ENCODE data around the gene GINS2.

Gene GINS2

DNA sequence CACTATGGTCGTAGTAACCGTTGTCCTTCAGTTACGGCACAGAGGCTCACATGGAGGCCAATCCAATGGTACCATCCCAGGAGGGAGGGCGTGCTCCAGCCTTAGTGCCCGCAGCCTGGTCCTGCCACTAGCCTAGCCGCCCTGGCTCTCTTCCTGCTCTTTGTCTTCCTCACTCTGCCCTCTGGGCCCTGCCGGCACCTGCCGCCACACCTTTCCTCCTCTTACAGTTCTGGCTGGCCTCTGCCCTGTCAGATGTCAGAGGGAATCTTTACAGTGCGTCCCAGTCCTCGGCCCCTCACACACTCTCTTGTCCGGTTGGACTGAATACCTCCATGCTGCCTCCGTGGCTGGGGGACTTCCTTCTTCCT lies 23.4 kb downstream of the GINS2 start:
- DNase-seq: no peak

DNA sequence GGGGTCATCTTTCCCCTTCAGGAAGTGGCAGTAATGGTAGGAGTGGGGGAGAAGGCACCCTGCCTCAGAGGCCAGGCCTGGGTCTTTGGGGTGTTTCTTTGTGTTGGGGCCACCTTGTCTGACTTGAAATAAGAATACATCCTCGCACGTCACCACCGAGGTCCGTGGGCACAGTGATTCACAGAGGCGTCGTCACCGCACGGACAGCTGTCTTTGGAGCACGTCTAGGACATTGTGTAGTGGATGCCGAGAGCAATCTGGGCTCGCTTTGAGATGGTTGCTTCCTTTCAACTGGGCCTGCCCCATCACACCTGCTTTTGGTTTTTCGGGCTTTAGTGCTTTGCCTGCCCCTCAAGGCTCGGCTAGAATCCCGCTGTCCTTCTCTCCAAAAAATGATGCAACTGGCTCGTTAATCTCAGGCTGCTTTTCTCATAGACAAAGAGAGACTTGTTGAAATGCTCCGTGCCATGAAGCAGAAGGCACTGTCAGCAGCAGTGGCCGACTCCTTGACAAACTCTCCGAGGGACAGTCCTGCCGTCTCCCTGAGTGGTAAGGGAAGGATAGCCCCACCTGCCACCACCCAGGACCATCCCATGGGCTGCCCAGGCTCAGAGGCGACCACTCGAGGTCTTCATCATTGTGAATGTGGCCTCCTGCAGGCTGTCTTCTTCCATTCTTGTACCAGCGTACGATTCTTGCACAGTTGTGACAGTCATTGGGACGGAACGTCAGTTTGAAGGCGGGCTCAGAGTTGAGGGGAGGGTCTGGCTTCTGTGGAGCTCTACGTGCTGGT lies 24.0 kb downstream of the GINS2 start:
- DNase-seq: no peak

DNA sequence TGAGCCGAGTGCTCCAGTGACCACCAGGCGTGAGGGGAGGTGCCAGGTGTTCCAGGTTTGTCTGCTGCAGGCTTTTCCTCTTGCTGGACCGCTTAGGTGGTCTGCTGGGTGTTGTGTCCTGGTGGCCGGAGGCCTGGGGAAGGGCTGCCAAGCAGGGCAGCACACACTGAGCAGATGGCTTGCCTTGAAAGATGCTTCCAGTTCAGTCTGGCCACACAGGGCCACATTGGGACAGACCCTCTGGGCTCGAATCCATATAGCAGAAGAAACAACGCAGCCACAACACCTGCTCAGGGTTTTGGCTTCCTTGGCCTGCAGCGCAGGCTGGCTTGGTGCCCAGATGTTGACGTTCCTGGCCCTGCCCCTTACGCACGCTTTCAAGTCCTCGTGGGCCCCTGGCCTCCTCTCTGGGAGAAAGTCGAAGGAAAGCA lies 24.8 kb downstream of the GINS2 start:
- no peak for DNase-seq

DNA sequence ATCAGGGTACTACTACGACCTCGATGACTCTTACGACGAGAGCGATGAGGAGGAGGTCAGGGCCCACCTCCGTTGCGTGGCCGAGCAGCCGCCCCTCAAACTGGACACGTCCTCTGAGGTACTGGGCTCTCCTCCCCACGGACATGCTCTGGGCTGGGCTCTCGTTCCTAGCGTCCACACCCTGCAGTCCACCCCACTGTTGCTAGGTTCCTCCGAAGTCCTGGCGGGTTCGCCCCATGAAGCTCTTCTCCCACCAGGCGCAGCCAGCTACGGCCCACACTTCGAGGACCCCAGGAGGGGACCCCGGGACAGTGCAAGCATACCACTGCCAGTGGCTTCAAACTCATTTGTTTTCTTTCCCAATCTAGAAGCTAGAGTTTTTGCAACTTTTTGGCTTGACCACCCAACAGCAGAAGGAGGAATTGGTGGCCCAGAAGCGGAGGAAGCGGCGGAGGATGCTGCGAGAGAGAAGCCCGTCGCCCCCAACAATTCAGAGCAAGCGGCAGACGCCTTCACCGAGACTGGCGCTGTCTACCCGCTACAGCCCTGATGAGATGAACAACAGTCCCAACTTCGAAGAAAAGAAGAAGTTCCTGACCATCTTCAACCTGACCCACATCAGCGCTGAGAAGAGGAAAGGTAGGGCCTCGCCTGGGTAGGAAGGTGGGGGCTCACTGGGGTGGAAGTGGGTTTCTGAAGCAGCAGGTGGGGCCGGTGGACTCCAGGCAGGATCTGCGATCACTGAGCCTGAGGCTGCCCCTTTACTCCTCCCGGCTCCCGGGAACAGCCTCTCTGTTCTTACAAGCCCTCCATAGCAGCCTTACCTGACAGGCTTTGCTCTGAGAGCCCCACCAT lies 25.6 kb downstream of the GINS2 start:
- no peak for DNase-seq

DNA sequence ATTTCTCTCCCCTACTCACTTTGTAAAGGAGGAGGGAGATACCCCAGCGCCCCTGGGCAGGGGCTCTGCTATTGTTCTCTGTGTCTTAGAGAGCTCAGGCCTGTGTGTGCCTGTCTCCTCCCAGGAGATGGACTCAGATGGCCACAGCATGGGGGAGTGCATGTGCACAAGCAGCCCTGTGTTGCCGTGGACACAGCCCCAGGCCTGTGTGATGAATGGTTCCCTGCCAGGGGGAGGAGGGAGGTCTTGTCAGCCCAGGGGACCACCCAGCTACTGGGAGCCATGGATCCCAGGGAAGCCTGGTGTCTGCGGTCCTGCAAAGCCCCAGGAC lies 26.3 kb downstream of the GINS2 start:
- DNase-seq: no peak

DNA sequence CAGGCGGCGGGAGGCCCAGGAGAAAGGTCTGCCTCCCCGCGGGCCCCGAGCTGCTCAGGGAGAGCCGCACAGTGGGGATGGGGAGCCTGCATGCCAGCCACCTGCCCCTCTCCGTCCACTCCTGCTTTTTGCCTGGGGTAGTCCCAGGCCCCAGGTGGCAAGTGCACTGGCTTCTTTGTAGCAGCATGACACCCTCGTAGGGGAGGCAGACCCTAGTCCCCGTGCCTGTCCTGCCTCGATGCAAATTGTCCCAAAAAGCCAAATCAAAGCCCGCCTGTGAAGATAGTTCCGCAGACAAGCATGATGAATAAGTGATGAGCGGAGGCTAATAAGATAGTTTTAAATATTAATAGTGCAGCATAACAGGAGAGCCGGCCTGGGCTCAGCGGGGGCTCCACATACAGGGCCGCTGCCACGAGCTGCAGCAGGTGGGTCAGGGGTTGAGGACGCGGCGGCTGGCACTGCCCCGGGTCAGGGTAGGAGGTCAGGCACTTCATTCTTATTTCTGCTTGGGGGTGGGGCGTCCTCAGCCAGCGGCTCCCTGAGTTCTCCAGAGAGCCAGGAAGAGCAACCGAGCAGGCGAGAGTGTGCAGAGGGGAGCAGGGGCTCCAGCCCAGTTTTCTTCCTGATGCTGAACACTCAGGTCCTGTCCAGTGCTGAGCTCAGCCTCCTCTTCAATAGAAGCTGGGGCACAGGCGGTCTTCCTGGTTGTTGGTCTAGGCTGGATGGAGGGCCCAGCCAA lies 26.8 kb downstream of the GINS2 start:
- no peak for DNase-seq

DNA sequence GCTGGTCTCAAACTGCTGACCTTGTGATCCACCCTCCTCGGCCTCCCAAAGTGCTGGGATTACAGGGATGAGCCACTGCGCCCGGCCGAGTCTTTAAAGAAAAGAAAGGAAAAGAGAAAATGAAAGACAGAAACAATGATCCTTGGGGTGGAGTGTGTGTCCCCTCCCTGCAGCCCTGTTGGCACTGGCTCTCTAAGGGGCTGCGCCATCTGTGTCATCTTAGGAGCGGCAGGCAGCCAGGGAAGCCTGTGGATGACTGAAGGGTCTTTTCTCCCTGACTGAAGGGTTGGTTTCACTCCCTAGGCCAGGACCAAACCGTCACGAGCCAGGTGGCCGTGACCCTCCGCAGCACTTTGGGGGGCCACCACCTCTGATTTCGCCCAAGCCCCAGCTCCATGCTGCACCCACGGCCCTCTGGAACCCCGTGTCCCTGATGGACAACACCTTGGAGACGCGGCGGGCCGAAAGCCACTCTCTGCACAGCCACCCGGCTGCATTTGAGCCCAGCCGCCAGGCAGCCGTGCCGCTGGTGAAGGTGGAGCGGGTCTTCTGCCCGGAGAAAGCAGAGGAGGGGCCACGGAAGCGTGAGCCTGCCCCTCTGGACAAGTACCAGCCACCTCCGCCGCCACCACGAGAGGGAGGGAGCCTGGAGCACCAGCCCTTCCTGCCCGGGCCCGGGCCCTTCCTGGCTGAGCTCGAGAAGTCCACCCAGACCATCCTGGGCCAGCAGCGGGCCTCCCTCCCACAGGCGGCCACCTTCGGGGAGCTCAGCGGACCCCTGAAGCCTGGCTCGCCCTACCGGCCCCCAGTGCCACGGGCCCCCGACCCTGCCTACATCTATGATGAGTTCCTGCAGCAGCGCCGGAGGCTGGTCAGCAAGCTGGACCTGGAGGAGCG lies 27.7 kb downstream of the GINS2 start:
- no peak for DNase-seq

DNA sequence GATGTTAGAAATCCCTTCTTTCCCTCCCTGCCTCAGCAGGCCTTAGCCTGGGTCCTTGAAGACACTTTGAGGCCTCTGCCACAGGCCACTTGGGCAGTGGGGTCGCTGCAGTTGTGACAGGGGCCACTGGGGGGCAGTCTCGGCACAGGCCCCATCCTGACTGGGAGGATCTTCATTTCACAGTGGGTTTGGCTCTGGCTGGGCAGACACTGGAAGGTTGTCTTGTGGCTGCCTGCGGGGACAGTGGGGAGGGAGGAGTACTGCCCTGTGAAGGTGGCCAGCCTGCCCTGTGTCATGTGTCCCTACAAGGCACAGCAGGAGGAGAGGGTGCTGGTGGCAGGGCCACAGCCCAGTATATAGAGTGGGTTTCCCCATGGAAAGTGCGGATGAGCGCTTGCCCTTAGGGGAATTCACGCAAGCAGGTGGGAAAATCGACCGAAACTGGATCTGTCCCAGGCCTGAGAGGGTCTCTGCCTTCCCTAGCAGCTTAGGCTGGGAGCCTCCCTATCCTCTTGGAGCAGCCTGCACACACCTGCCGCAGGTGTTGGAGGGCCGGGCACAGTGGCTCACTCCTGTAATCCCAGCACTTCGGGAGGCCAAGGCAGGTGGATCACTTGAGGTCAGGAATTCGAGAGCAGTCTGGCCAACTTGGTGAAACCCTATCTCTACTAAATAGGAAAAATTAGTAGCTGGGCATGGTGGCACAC lies 28.8 kb downstream of the GINS2 start:
- DNase-seq: no peak

DNA sequence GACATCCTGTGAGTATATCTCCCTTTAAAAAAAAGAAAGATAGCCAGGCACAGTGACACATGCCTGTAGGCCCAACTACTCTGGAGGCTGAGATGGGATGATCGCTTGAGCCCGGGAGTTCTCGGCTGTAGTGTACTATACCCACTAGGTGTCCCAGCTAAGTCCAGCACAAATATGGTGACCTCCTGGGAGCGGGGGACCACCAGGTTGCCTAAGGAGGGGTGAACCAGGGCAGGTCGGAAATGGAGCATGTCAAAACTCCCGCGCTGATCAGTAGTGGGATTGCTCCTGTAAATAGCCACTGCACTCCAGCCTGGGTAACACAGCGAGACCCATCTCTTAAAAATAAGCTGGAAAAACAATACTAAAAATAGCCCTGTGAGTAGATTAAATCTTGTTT lies 29.4 kb downstream of the GINS2 start:
- no peak for DNase-seq

DNA sequence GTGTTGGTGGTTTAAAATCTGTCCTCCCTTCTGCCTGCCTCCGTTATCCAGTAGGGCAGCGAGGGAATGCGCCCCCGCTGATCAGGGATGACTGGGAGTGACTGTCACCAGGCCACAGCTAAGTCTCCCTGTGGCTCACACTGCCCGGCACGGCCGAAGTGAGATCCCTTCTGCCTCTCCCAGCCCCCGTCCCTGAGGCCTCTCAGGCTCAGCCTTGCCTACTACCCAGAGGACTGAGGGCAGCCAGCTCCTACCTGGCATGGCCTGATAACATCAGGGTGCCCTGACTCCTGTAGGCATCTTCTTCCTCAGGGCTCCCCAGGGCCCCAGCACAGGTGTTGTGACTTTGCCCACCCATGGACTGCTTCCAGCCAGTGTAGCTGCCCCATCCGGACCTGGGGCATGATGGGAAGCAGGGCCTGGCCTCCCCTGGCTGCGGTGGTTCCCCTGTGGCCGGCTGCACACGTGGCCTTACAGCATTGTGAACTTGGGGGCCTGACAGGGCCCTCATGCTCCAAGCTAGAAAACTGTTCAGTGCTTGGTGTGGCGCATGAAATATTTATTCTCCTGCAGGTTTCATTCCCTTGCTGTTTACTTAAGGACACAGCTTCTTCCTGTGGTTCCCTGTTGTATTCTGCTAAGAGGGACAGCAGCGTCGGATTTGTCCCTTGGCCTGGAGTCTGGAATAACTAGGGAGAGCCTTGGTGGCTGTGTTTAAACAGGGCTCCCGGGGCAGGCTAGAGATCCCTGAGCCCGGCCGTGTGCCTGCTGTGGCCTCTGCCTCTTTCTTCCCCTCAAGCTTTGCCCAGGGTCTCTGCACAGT lies 30.0 kb downstream of the GINS2 start:
- no peak for DNase-seq

DNA sequence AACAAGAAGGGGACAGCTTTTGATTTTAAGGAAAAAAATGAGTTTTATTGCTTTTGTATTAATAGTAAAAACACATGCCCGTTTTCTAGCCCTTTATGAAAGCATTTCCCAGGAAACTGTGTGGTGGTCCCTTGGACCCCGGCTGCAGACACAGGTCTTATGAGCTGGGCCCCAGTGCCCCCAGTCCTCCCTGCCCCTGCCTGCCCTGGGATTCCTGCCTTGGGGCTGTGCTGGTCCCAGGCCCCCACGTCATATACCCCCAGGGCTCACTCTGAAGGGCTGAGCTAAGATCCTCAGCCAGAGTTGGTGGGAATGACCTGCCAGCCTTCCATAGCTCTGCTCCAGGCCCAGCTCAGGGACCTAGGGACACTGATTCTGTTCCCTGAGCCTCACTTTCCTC lies 30.8 kb downstream of the GINS2 start:
- no peak for DNase-seq

DNA sequence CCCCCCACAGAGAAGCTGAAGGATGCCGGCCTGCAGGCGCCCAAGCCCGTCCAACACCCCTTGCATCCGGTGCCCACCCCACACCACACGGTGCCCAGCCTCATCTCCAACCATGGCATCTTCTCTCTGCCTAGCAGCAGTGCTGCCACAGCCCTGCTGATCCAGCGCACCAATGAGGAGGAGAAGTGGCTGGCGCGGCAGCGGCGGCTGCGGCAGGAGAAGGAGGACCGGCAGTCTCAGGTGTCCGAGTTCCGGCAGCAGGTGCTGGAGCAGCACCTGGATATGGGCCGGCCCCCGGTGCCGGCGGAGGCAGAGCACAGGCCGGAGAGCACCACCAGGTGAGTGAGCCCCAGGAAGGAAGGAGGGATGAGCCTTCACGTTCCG lies 31.5 kb downstream of the GINS2 start:
- DNase-seq: no peak

DNA sequence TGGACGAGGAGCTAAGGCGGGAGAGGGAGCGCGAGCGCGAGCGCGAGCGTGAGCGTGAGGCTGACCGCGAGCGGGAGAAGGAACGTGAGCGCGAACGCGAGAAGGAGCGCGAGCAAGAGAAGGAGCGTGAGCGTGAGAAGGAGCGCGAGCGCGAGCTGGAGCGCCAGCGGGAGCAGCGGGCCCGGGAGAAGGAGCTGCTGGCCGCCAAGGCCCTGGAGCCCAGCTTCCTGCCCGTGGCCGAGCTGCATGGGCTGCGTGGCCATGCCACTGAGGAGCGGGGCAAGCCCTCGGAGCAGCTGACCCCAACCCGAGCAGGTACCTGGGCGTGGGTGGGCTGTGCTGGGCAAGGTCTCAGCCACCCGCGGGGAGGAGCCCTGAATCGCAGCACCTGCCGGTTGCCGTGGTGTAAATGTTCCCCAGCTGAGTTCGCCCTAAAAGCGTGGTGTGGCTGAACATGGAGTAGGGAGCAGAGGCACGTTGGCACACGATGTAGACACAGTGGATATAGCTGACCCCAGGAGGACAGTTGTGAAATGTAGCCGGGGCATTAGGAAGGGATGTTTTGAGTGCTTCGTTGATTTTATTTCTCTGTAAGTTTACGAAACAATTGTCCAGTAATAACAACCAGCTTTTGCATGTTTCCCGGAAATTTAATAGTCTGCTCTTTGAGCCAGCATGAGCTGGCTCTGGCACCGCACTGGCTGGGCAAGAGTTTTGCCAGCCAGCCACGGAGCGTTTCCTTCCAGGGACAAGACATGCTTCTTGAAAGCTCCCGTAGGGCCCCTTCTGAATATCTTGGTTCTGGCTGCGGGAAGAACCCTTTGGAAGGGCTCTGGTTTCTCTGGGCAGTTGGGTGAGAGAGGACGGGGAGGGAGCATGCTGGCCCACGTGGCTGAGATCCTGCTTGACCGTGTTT lies 32.1 kb downstream of the GINS2 start:
- DNase-seq: no peak

DNA sequence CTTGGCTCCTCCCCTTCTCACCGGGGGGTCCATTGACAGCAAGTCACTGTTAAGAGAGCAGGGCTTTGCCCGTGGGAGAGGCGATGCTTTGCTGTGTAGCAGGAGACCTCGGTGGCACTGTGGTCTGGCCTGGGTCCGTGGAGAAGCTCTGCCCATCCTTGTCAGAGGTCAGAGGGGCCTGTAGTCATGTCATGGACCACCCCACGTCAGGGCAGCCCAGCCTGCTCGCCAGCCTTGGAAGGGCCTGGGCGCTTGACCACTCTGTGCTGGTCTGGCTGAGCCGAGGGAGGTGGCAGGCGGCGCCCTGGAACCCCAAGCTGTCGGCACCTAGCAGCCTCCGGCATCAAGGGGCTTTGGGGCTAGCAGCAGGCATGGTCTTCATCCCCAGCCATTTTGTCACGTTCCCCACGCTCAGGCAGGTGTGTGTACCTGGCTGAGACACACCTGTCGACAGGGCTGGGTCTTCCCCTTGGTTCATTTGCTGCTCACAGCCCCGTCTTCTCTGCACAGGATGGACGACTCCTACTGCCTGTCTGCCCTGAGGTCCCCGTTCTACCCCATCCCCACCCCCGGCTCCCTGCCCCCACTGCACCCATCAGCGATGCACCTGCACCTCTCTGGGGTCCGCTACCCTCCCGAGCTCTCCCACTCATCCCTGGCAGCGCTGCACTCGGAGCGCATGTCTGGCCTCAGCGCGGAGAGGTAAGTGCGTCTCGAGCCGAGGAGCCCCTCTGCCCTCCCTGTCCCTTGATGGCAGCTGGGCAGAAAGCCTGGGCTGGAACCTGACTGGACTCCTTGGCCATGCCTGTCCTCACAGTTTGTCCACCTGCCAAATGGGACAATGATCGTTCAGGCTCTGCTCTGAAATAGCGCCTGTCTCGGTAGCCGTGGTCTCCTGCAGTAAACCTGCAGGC lies 33.3 kb downstream of the GINS2 start:
- DNase-seq: no peak

DNA sequence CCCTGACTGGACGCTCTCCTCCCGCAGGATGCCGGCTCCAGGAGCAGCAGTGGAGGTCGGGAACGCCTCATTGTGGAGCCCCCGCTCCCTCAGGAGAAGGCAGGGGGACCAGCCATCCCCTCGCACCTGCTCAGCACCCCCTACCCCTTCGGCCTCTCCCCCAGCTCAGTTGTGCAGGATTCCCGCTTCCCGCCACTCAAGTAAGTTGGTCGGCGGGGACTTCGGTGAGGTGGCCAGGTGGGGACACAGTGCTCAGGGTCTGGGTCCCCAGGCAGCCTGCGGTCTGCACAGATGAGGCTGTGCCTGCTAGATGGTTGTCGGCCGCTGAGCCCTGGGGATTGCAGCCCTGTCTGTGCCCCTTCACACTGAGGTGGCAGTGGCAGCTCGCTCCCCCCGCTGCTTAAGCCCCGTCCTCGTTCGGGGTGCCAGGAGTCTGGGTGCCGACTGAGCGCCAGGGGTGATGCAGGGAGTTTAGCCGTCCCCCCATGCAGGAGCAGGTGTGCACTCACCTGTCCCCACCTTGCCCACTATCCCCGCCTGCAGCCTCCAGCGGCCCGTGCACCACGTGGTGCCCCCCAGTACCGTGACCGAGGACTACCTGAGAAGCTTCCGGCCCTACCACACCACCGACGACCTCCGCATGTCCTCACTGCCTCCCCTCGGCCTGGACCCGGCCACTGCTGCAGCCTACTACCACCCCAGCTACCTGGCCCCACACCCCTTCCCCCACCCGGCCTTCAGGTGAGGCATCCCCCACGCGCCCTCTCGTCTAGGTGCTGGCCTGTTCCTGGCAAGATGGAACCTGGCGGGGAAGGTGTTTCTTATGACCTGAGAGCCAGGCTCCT lies 34.3 kb downstream of the GINS2 start:
- DNase-seq: no peak

DNA sequence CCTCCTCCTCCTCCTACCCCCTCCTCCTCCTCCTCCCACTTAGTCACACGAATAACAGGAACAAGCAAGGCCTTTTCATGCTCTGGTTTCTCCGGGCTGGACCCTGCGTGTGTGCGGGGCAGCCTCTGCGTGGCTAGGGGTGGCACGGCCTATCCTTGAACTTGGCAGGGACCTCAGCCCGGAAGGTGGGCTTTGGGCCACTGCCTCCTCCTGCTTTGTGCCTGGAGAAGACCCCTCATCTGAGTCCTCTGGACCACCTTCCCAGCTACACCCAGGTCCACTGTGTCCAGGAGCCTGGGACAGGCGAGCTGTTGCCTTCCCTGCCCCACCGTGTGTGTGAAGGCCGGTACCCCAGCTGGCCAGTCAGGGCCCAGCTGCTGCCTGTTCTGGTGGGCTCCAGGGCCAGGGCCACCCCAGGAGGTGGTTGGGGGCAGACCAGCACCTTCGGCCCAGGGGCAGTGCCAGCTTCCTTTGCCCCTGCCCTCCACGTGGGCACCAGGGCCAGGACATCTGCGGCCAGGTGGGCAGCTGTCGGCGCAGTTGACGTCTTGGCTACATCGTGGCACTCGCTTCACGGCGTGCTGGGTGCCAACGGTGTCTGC lies 35.4 kb downstream of the GINS2 start:
- DNase-seq: no peak

DNA sequence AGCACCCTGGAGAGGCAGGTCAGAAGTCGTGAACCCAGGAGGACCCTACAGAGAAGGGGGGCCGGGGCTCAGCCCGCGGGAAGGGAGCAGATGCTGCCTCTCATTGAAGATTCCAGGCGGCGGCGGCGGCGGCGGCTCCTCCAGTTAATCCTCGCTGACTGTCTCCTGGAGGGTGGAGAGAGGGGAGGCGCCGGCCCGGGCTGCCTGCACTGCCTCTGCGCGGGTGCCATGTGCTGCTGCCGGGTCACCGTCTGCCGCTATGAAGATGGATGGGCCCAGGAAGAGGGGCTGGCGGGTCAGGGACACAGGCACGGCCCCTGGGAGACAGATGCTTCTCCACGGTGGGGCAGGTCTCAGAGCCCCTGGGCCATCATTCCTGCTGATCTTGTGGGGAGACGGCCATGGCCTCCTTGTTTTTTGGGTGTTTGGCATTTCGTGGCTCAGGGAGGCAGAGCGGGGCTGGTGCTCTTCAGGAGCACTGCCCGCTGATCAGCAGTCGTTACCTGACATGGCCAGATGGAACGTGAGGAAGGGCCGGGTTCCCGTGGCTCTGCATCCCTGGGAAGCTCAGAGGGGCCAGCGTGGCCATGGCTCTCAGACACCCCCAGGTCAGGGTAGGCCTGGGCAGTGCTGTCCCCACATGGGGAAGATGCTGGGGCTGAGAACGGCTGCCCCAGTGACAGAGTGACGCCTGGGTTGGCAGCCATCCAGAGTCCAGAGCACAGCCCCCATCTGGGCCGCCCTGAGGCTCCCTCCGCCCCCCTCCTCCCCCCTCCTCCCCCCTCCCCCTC lies 36.1 kb downstream of the GINS2 start:
- DNase-seq: peak; percentile 29
